ENCODE measurements around the gene INO80B.
"Not testable (repeated sequence)": the region's sequence is repeated elsewhere in the genome, so short reads cannot be mapped to it uniquely, and the experiment has no call there.

INO80B gene

DNA sequence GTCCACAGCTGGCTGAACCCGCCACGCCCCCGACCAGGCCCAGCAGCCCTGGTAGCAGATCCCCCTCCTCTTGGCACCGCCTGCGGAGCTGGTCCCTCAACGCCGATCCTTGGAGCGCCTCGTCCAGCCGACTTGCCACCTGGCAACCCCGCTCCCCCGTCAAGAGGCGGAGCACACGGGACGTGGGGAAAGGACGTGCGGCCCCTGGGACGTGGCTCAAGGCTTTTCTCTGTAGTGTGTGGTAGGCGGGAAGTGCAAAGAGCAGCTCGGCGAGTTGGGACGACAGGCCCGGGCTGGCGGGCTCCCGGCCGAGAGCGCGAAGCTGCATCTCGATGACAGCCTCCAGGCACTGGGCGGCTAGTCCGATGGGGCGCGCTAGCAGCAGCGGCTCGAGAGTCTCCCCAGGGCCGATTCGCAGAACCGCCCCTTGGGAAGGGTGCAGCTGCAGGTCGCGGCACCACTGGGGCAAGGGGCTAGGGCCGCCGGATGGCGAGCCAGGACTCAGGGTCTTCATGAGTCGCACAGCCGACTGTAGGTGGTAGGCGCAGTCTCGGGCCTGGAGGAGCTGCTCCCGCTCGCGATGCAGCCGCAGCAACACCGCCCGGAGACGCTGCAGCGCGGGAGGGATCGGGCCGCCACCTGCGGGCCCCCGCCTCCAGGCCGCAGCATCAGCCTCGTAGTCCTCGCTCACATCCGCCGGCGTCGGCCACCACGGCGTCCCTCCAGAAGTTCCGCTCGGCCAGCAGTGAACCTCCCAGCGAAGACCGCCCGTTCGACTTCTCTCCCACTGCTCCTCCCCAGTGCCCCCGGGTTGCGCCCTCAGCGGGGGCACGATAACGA lies 27.3 kb downstream of the INO80B start:
- DNase-seq (ENCODE audit: low read depth in 2 of 2) = no peak

GRCh38 chr2:74482801-74483674 lies 28.2 kb downstream of the INO80B start, which contains the start of the genes CCDC142 and TTC31:
CCDC142 (minus strand) TSS chr2:74482998; CDS start chr2:74482837, 161 bp downstream.
TTC31 (plus strand) TSS chr2:74483081; CDS start chr2:74483096, 15 bp downstream.
- DNase-seq (ENCODE audit: low read depth in 2 of 2) = peak; percentile 82 to 88

DNA sequence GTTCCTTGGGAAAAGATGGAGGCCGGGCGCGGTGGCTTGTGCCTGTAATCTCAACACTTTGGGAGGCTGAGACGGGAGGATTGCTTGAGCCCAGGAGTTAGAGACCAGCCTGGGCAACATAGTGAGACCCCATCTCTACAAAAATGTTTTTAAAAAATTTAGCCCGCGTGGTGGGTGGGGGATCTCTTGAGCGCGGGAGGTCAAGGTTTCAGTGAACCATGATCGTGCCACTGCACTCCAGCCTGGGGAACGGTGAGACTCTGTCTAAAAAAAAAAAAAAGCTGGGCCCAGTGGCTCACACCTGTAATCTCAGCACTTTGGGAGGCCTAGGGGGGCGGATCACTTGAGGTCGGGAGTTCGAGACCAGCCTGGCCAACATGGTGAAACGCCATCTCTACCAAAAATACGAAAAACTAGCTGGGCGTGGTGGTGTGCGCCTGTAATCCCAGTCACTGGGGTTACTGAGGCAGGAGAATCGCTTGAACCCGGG lies 28.8 kb downstream of the INO80B start:
- DNase-seq (ENCODE audit: low read depth in 2 of 2) = not testable (repeated sequence)

DNA sequence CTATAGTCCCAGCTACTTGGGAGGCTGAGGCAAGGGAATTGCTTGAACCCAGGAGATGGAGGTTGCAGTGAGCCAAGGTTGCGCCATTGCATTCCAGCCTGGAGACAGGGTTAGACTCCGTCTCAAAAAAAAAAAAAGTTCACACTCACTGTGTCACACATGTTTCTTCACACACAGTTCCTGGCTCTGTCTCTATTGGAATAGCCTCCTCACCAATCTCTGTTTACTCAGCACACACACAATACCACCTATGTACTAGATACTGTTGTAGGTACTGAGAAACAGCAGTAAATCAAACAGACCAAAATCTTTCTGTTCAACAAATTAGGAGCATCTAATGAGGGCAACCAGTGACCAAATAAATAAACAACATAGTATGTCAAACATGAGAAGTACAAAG lies 31.3 kb downstream of the INO80B start:
- no peak for DNase-seq (ENCODE audit: low read depth in 2 of 2)

GRCh38 chr2:74488643-74489481 lies 34.0 kb downstream of the INO80B start:
- no peak for DNase-seq (ENCODE audit: low read depth in 2 of 2)

DNA sequence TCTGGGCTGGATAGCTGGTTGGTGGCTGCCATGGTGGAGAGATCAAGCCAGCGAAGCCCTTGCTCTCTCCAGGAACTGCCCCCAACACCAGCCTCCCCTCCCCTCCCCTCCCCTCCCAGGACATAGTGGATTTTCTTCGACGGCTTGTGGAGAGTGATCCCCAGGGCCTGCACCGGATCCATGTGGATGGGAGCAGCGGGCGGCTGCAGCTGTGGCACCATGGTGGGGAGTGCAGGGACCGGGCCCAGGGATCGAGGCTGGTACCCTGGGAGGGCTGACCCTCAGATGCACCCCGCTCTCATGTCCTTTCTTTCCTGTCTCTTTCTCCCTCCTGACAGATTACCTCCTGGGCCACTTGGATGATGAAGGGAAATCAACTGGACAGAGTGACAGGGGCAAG lies 35.0 kb downstream of the INO80B start:
- no peak for DNase-seq (ENCODE audit: low read depth in 2 of 2)

DNA sequence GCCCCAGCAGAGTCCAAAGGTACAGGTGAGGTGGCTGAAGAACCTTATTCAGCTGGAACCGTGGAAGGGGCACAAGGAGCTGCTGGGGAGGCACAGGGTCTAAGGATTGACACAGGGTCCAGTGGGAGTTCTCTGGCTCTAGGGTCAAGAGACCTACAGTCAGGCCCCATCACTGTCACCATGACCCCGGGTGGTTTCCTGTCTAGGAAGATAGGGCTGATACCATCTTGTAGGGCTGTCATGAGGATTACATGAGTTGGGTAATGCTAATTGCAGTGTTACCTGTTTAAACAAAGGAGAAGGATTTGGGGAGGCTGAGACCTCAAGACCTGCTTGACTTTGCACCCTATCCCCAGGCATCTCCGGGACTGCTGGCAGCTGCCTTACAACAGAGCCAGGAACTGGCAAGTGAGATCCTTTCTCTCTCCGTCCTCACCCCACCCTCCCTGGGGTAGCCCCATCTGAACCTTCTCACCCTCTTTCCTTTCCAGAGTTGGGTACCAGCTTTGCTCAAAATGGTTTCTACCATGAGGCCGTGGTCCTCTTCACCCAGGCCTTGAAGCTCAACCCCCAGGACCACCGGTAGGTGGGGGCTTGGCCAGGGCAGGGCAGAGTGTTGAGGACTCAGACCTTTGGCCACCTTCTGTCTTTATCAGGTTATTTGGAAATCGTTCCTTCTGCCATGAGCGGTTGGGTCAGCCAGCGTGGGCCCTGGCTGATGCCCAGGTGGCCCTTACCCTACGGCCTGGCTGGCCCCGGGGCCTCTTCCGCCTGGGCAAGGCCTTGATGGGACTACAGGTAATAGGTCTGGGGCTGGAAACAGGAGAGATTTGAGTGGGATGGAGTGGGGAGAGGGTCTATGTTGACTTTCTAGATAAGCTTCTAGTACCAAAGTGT lies 37.0 kb downstream of the INO80B start:
- no peak for DNase-seq (ENCODE audit: low read depth in 2 of 2)

GRCh38 chr2:74493546-74493945 lies 38.7 kb downstream of the INO80B start:
- DNase-seq (ENCODE audit: low read depth in 2 of 2) = no peak

GRCh38 chr2:74495440-74495839 lies 40.6 kb downstream of the INO80B start:
- no peak for DNase-seq (ENCODE audit: low read depth in 2 of 2)

GRCh38 chr2:74496997-74497776 lies 42.3 kb downstream of the INO80B start:
- DNase-seq (ENCODE audit: low read depth in 2 of 2) = no peak

DNA sequence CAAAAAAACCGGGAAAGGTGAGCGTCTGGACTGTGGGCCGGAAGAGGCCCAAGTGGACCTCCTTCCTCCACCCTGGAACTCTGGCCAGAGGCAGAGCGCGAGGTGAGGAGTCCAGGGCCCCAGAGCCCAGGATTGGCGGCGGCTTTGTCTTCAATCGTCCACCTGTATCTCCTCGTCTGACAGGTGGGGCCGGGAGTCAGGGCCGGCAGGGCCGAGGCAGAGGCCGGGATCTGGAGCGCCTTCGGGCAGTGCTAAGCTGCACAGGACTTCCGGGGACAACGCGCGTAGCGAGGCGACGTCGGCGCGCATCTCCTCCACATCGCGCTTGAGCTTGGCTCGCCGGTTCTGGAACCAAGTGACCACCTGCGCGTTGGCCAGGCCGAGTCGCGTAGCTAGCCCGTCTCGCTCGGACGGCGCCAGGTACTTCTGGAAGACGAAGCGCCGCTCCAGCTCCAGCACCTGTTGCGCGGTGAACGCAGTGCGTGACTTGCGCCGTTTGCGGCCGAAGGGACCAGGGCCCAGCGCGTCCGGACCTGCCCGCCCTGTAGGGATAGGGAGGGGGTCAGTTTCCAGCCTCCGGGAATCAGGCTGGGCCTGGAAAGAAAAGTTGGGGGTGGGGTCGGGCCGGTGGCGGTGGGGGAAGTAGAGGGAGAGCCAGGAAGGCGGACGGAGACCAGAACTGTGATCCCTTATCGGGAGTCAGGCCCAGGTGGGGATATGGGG lies 43.1 kb downstream of the INO80B start:
- DNase-seq (ENCODE audit: low read depth in 2 of 2) = no peak

- no peak for DNase-seq (ENCODE audit: low read depth in 2 of 2)
These were observed 43.8 kb downstream of the INO80B start for GRCh38 chr2:74498500-74499266.

DNA sequence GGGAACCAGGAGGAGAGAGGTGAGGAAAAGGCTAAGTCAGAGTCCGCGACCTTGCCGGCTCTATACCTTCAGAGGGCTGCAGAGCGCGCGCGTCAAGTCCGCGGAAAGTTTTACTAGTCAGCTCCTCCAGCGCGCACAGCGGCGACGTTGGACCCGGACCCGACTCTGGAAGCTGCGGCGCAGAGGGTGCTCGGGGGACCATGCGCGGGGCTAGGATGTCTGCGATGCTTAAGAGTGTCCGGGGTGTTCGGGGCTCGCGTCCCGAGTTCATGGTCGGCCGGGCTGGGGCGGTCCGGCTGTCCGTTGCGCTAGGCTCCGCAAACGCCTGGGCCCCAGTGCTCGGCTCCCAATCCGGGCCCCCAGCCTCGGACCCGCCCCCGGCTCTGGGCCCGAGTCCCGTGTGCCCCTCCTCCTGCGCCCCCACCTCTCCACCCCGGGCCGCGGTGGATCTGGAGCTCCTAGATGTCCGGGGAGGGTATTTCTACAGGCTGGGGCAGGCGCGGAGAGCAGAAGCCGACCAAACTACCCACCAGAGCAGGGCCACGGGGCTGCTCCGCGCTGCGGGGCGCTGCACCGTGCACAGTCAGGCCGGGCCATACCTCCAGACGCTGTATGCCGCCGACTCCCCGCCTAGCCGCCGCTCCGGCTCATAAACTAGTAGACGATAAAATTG lies 44.5 kb downstream of the INO80B start, which contains the start of gene LBX2:
TSS of gene LBX2 (minus strand) at position 337 of the 673 bp plus-strand sequence. CDS start at position 271, 66 bp downstream.
- no peak for DNase-seq (ENCODE audit: low read depth in 2 of 2)

- DNase-seq (ENCODE audit: low read depth in 2 of 2) = no peak
These were observed 45.2 kb downstream of the INO80B start for GRCh38 chr2:74499940-74500577.

- no peak for DNase-seq (ENCODE audit: low read depth in 2 of 2)
These were observed 45.7 kb downstream of the INO80B start for GRCh38 chr2:74500578-74500946.

- DNase-seq (ENCODE audit: low read depth in 2 of 2) = no peak
These were observed 46.6 kb downstream of the INO80B start for GRCh38 chr2:74501335-74502071.

Data from stimulated activated CD8-positive, alpha-beta memory T cell treated with anti-CD3 and anti-CD28 coated beads, Interleukin-2, amount 100 ng/mL, for 1 hour (primary cell).